Measurements from ENCODE around the gene USP15. TPM values are rescaled to one million over a fixed set of nuclear protein-coding genes. Genes with fewer than 3 reads are reported as not detected.

The USP15 gene
- total and polyA plus RNA-seq, 2 experiments from 2014 or later, result 20.6 to 42.4 TPM

DNA sequence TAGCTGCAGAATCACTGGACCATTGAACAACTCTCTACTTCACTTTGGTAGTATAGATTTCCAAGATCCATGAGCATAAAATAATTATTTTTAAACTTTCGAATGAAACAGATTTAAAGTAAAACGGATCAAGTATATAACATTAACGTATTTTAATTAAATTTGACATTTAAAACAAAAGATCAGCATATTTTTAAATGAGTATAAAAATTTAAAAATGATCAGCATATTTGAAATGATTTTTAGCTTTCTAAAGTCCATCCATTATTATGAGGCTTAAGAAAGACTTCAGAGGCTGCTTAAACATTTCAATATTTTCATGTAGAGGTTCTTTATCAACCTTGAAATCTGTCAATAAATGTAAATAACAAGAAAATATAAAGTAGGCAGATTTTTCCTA lies 5.2 kb upstream of the USP15 start:
- H3K27ac ChIP-seq, result no peak overlapping the region
- H3K4me3 ChIP-seq, result no peak overlapping the region
- no peaks in the 10 kb centered on the region for H3K27me3 ChIP-seq
- no peaks in the 10 kb centered on the region for H3K79me2 ChIP-seq
- H3K4me1 ChIP-seq (ENCODE audit: insufficient read depth), result peaks cover 6% of the 10 kb centered on the region
- no peaks in the 10 kb centered on the region for H3K9me2 ChIP-seq (replicated peaks; ENCODE audit: insufficient read depth)
- TF ChIP-seq EZH2 (IDR thresholded peaks at IDR 0.05; ENCODE audit: borderline replicate concordance), result no peak
- no peak for TF ChIP-seq EZH2phosphoT487 (IDR thresholded peaks at IDR 0.05; ENCODE audit: low read depth, severe bottlenecking, unreplicated experiment)
- TF ChIP-seq, protein P1, sequence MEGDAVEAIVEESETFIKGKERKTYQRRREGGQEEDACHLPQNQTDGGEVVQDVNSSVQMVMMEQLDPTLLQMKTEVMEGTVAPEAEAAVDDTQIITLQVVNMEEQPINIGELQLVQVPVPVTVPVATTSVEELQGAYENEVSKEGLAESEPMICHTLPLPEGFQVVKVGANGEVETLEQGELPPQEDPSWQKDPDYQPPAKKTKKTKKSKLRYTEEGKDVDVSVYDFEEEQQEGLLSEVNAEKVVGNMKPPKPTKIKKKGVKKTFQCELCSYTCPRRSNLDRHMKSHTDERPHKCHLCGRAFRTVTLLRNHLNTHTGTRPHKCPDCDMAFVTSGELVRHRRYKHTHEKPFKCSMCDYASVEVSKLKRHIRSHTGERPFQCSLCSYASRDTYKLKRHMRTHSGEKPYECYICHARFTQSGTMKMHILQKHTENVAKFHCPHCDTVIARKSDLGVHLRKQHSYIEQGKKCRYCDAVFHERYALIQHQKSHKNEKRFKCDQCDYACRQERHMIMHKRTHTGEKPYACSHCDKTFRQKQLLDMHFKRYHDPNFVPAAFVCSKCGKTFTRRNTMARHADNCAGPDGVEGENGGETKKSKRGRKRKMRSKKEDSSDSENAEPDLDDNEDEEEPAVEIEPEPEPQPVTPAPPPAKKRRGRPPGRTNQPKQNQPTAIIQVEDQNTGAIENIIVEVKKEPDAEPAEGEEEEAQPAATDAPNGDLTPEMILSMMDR (IDR thresholded peaks at IDR 0.05; ENCODE audit: poor library complexity), result no peak
- DNase-seq (ENCODE audit: low spot score), result no peak
- H4K20me1 ChIP-seq (ENCODE audit: insufficient read depth, poor library complexity, severe bottlenecking), result no peaks in the 10 kb centered on the region
- no peaks in the 10 kb centered on the region for H3K36me3 ChIP-seq (replicated peaks; ENCODE audit: insufficient read depth, low read depth)
- 94% methylated on average over 3 of the region's 3 CpGs for WGBS (ENCODE audit: low lambda C conversion rate, missing lambda C conversion rate)
- H3K9me3 ChIP-seq (ENCODE audit: low read depth), result no peaks in the 10 kb centered on the region
- no peak overlapping the region for H3K4me2 ChIP-seq
- no peak overlapping the region for H2AFZ ChIP-seq

DNA sequence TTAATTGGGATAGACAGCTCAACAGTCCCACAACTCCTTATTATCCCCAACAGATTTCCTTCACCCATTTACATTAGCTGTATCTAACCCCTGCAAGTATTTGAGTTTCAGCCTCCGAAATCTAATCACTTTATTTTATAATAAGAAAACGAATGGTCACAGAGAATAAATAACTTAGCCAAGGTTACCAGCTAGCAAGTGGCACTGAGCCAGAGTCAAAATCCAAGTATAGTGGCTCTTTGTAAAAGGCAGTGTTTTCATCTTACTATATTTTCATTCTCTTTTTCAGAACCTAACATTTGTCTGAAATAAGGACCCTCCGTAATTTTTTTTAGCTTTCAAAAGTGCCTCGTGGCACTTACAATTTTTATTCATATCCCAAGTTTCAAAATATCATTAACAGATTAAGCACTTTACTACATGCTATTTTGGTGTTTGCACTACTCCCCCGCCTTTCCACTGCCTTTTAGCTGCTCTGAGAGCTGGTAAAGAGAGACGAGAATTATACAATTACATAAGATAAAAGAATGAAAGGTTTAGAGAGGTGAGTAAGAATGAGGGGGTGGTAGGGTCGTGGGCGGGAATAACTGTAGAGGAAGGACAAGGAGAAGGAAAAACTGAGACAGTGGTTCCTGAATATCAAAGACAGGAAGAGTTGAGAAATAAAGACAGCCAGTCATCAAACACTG lies 3.7 kb upstream of the USP15 start:
- Histone ChIP-seq H2AFZ (no peak overlapping the region), H3K27me3 (no peaks in the 10 kb centered on the region), H3K27ac (no peak overlapping the region), H3K36me3 (replicated peaks; ENCODE audit: insufficient read depth, low read depth) (no peaks in the 10 kb centered on the region), H3K4me3 (no peak overlapping the region), H3K79me2 (peaks cover 12% of the 10 kb centered on the region), H3K4me1 (ENCODE audit: insufficient read depth) (peaks cover 8% of the 10 kb centered on the region), H4K20me1 (ENCODE audit: insufficient read depth, poor library complexity, severe bottlenecking) (peaks cover 8% of the 10 kb centered on the region), H3K4me2 (no peak overlapping the region), H3K9me2 (replicated peaks; ENCODE audit: insufficient read depth) (no peaks in the 10 kb centered on the region), H3K9me3 (ENCODE audit: low read depth) (no peaks in the 10 kb centered on the region)
- TF ChIP-seq EZH2 (IDR thresholded peaks at IDR 0.05; ENCODE audit: borderline replicate concordance), result no peak
- TF ChIP-seq EZH2phosphoT487 (IDR thresholded peaks at IDR 0.05; ENCODE audit: low read depth, severe bottlenecking, unreplicated experiment), result no peak
- TF ChIP-seq, protein P1 (IDR thresholded peaks at IDR 0.05; ENCODE audit: poor library complexity), result no peak
- no peak for DNase-seq (ENCODE audit: low spot score)
- WGBS (ENCODE audit: low lambda C conversion rate, missing lambda C conversion rate), result 85% methylated on average over 8 of the region's 8 CpGs

DNA sequence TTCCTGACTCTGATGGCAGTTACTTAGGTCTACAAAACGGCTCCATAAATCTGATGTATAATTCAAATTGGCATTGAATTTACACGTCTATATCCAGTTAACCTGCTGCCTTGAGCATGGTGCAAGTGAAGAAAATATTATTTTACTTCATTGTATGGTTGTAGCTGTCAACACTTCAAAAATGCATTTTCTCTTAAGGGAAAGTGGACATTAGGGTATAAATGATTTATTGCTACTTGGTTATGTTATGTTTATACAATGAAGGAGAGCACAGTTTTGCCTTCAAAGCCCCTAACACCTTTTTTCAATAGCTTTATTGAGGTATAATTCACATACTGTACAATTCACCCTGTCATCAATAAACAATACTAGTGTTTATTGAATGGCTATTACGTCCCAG lies 2.0 kb upstream of the USP15 start:
- TF ChIP-seq EZH2phosphoT487 (IDR thresholded peaks at IDR 0.05; ENCODE audit: low read depth, severe bottlenecking, unreplicated experiment) (no peak), EZH2 (IDR thresholded peaks at IDR 0.05; ENCODE audit: borderline replicate concordance) (no peak)
- TF ChIP-seq, protein P1 (IDR thresholded peaks at IDR 0.05; ENCODE audit: poor library complexity), result no peak
- H2AFZ ChIP-seq, result no peak overlapping the region
- H3K36me3 ChIP-seq (replicated peaks; ENCODE audit: insufficient read depth, low read depth), result no peaks in the 10 kb centered on the region
- H3K4me1 ChIP-seq (ENCODE audit: insufficient read depth), result peaks cover 15% of the 10 kb centered on the region
- H3K4me3 ChIP-seq, result no peak overlapping the region
- no peak overlapping the region for H3K27ac ChIP-seq
- H3K79me2 ChIP-seq, result peaks cover 29% of the 10 kb centered on the region
- DNase-seq (ENCODE audit: low spot score), result no peak
- no peaks in the 10 kb centered on the region for H3K9me2 ChIP-seq (replicated peaks; ENCODE audit: insufficient read depth)
- no peaks in the 10 kb centered on the region for H3K9me3 ChIP-seq (ENCODE audit: low read depth)
- WGBS (ENCODE audit: low lambda C conversion rate, missing lambda C conversion rate), result 88% methylated on average over 3 of the region's 3 CpGs
- peaks cover 25% of the 10 kb centered on the region for H4K20me1 ChIP-seq (ENCODE audit: insufficient read depth, poor library complexity, severe bottlenecking)
- no peaks in the 10 kb centered on the region for H3K27me3 ChIP-seq
- no peak overlapping the region for H3K4me2 ChIP-seq
